ENCODE measurements around the gene ATXN7.

ATXN7 gene

DNA sequence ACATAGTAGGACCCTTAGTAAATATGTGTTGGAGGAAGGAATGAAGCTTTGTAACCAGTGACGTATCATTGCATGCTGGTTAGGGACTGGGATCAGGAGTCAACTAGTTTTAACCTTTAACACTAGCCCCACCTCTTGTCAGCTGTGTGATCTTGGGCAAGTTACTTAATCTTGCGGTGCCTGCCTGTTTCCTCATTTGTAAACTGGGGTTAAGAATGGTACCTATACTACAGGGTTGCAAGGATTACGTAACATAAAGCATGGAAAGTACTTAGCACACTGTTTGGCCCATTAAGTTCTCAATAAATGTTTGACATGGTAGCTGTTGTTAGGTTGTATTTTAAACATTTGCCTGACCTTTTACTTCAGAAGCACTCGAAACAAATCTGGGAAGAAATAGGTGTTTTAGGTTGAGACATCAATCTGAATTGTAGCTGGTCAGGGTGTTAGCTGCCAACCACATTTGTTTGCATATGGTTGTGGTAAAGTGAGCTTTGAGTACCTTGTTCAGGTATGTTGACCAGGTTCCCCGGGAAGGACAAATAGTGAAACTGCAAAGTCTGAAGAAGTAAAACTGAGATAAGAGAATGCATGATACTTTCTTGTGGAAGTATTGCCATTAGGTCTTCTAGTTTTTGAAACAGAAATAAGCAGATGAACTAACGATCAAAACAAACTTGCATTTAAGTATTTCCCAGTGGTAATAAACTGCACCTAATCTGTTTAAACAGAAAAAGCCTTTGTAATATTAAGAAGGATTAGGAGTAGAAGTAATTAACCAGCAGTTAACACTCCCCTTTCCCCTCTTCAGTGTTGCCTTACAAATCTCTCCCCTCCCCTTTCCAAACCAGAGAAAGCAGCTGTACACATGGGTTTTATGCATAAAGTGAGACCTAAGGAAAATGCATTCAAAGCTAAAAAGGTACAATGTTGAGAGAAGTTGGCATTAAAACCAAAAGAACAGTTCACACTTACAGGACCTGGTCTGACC, 74.3 kb downstream of the ATXN7 start:
- DNase-seq: no peak

DNA sequence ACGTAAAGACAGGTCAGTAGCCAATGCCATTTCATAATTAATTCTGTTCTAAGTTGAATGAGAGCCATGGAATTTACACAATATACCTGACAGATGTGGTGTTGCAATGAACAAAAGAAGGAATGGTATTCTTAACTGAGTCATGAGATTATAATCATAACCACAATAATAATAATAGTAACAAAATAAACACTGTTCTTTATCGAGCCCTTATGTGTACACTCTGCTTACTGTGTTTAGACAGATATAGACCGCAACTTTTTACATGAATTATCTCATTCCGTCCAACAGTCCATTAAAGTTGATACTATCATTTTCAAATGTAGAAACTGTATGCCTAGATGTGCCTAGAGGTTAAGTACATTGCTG, 76.7 kb downstream of the ATXN7 start:
- DNase-seq: no peak

DNA sequence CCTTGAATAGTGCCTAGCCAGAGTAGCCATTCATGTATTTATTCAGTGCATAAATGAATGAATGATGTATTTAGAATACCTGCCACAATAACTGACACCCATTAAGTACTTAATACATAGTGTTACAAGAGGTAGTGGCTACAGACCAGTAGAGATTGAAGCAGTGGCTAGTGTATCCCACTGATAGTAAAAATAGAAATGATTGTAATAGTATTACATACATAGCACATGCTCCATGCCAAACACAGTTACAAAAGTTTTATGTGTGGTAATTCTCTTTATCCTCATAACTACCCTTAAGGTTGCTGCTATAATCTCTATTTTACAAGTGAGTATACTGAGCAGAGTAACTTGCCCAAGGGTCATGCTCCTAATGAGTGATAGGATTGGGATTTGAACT, 78.9 kb downstream of the ATXN7 start:
- no peak for DNase-seq

DNA sequence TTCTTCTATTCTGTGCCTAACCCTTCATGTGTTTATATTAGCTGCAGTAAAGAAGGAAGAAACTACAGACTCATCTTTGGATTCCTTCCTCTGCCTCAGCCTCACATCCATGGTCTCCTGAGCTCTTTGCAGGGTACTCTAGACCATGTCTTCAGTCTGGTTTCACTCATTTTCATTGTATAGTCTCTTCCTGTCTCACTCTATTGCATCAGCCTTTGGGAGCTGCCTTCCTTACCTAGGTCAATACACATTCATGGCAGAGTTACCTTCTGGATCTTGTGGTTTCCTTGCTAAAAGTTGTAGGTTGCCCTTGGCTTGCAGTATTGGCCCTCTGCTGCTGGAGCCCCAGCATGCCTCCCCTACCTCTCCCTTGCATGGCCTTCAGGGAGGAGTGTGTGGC, 80.0 kb downstream of the ATXN7 start:
- no peak for DNase-seq

DNA sequence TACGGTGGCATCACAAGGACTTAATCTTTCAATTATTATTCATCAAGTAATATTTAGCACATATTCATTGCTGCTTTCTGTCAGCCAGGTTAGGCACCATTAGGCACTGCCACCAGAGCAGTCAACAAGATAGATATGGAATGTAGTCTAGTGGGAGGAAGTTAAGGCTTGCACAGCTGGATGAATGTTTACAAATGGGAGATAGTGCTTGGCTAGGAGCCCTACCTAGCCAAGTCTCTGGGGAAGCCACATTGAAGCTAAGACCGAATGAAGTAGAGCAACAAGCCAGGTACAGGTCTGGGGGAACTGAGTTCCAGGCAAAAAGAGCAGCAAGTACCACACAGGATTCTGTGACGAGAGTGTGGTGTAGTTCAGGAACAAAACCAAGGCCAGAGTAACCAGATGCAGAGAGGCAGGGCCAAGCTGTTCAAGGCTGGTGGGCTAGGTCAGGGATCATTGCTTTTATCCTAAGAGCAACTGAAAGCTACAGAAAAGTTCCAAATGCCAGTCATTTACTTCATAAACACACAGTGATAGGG, 82.0 kb downstream of the ATXN7 start:
- DNase-seq: no peak

DNA sequence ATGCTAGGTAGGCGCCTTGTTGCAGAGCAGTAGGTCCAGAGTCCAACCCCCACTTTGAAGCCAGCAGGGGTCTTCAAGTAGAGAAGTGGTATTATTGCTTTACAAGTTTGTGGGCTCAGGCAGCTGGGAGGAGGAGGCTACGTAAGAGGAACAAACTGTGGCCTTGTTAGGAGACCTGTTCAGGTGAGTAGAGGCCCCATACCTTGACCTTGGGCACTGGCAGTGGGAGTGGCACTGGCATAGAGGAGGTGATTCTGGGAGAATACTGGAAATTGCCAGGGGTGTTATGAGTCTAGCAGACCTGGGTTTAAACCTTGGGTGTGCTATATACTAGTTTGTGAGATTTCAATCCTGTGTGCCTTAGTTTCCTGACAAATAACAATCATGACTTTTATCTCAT, 83.1 kb downstream of the ATXN7 start:
- DNase-seq: no peak

DNA sequence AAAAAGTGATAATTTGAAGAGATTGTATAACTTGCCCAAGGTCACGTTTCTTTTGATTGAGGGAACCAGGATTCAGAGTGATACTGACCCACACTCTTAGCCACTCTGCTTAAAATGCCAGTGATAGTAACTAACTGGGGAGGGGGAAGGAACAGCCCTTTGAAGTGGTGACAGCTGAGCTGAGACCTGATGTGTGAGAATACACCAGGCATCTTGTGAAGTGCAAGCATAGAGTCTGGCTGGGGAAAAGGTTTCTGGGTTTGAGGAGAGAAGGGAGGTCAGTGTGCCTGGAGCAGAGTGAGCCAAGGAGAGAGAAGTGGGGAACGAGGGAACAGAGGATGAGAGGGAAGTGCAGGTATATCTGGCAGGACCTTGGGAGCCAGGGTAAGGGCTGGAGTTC, 83.9 kb downstream of the ATXN7 start:
- no peak for DNase-seq

DNA sequence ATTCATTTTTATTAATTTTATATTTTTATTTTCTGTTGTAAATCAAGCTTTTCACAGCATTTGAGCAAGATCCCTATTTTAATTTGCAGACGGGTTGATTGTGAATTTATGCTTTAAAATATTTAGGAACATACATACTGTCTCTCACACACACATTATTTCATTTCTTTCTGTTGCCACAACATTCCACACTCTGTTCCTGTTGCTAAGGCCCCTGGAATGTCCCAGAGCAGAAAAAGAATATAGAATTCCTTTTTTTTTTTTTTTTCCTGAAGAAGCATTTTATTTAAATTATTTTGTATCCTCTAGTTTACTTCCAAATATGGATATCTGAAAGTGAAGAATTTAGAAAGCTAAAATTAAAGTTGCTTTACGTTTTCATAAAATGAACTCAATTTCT, 85.3 kb downstream of the ATXN7 start:
- DNase-seq: no peak

DNA sequence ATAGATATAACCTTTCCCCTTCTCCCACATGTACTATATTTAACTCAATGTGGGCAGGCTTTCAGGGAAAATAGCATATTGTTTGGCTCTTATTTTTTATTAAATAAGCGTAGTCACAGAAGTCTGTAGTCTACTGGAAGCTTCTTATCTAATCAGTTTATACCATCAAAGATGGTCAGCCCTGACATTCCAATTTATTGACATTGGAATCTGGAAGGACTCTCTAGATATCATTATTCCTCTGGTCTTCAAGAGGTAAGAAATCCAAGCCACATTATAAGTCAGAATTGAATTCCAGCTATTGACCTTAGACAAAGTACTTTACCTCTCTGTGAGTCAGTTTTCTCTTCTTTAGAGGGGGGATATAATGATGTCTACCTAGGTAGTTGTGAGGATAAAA, 87.0 kb downstream of the ATXN7 start:
- DNase-seq: no peak

DNA sequence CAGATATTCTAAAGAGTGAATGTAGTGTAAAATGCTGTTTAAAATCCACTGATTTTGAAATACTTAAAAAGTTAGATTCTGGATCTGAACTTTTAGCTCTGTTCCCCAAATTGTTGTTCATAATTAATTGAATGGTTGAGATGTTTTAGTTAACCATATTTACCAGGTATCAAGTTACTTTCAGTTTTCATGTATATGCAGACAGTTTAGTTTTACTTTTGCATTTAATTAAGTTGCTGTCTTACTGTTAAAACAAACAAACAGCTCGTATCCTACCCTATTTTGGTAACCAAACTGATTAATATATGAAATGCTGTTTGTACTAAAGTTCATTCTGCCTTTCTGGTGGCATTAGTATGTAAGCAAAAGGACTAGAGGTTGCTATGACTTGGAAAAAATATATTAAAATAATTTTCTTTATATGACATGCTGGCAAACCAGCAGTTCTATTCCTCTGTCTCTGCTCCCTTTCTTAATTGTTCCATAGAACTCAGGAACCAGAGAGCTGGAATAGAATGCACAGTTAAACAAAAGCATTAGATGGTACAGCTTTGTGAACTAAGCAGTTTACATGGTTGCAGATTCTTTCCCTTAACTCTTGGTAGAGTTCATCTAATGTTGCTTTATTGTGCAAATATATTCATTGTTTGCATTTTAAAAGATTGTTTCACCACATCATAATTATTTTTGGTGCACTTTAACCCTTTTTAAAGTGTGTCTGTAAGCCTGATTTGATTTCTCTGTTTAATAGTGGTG, 88.0 kb downstream of the ATXN7 start:
- no peak for DNase-seq

DNA sequence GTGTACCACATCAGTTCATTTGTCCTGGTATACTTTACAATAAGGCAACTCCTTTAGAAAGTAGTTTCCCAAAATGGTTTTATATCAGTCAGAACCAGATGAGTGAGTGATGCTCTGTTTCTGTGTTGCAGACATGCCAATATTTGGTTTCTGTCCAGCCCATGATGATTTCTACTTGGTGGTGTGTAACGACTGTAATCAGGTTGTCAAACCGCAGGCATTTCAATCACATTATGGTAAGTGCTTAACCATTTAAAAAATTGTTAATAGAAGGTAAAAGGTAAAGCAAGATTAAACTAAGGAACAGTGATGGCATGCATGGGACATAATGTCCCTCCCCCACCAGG, 88.6 kb downstream of the ATXN7 start:
- no peak for DNase-seq

DNA sequence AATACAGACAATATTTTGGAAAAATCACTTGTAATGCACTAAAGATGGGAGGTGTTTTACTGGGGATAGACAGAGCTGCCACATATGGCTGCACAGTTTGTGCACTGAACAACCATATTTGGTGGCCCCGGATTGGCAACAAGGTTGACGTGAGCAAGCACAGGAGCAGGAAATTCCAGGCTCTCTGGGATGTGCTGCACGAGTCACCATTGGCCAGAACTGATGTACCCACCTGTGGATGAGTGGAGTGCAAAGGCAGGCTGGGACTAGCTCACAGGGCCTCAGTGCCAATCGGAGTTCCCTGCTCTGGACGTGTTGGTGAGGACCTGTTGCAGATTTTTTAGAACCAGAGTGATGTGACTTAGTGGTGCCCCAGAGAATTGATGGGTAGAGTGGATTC, 90.5 kb downstream of the ATXN7 start:
- no peak for DNase-seq

DNA sequence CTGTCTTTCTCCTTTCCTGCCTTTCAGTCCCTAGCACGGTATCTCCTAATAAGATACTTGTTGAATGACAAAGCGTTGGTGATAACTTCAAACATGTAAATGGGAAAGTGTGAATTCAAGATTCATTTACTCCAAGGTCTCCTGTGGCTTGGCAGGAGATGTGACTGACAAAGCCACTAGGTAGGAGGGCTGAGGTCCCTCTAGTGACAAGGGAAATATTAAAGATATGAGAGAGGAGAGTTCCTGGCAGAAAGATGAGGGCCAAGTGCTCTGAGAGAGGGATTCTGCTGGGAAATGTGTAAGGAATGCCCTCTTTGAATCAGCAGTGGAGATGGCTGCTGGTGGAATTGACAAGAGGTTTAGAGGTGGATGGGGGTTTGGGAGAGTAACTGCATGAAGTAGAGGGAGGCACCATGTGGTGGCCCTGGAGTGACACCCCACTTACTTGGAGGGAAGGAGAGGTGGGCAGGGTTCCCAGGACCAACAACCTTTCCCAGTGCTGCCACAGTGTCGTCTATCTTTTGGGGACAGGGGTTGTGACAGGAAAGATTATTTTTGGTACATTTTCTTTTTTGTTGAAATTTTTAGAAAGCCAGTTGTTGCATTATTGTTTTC, 91.5 kb downstream of the ATXN7 start:
- no peak for DNase-seq

DNA sequence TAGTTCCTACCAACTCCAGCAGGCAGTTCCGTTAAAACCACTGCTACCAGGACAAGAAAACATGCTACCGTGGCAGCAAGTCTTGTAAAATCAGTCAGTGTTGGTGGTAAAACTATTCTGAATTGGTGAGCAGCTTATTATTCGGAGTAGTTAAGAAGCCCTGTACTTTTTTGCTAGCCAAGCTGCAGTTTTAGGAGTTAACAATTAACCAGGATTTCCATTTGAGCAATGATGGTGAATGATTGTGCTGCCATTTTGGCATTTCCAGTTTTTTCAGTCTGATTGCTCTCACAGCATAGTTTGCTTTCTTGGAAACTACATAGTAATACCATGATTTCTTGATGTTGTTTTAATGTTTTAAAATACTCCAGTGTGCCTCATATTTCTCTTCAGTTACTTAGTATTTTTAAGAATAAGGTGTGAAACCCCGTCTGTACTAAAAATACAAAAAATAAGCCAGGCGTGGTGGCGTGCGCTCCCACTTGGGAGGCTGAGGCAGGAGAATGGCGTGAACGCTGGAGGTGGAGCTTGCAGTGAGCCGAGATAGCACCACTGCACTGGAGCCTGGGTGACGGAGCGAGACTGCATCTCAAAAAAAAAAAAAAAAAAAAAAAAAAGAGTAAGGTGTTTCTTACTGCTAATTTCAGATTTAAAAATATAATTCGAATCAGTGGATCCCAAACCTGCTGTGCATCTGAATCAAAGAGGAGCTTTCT, 92.3 kb downstream of the ATXN7 start:
- DNase-seq: no peak

DNA sequence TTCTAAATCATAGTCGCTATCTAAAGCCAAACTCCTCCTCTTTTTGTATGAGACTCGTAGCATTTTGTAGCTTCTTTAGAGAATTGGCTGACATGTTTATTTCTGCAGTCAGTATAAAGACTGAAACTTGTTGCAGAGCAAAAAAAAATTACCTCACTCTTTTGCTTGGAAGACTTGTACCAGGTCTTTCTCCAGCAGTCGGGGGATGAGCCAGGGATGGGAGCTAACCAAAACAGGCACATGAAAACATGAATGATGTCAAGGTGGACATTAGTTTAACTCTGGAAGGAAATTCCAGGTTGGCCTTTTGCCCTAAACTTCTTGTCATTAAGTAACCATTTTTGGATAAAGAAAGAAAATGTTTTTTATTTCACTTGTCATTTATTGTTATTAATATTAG, 95.5 kb downstream of the ATXN7 start:
- no peak for DNase-seq

DNA sequence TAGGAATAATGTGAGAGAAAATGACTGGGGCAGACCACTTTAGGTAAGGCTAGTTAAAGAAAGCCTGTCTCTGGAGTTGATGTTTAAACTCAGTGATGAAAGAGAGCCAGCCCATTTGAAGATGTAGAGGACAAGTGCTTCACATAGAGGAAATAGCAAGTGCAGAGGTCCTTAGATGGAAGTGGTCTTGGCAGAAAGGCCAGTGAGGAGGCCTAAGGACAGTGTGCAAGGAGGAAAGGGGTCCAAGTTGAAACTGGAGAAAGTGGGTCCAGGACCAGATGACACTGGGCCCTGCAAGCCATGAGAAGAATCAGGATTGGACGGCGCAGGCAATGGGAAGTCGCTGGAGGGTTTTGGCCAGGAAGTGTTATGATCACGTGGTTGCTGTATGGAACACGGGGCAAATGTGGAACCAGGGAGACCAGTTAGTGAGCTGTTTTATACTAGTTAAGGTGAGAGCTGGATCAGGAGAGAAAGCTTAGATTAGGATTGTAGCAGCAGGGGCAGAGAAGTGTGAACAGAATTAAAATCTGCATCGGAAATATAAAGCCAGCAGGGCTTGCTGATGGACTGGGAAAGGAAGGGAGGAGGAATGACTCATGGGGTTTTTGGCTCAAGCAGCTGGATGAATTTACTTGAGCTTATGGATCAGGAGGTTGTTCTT, 96.5 kb downstream of the ATXN7 start:
- no peak for DNase-seq

DNA sequence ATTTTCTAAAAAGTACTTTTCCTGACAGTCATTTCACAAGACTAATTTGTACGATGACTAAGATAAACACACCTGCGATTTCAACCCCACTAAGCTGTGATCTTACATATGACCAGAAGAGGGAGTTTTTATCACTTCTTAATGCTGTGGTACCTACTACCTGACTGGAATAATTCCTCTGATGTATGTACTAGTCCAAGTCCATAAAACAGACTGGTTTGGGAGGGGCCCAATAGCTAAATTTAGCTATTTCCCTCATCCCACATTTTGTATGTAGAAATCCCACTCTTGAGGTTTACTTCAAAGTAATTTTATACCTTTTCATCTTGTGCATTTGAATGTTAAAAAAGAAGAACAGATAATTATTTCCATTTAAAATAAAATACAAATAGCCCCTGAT, 98.2 kb downstream of the ATXN7 start:
- DNase-seq: no peak

DNA sequence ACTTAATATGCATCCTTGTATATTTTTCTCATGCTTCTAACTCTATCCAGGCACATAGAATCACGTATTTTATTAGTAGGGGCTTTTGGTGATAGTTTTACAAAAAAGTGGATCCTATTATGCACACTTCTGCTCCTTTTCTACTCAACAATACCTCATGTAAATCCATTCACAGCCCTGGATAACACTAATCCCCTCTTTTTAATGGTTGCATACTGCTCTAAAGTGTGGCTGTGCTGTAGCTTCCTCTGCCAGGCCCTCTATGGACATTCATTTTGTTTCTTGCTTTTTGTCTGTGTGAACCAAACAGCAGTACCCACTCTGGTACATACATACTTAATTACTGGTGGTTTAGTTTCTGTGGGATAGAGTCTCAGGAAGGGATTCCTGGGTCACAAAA, 99.8 kb downstream of the ATXN7 start:
- DNase-seq: no peak

DNA sequence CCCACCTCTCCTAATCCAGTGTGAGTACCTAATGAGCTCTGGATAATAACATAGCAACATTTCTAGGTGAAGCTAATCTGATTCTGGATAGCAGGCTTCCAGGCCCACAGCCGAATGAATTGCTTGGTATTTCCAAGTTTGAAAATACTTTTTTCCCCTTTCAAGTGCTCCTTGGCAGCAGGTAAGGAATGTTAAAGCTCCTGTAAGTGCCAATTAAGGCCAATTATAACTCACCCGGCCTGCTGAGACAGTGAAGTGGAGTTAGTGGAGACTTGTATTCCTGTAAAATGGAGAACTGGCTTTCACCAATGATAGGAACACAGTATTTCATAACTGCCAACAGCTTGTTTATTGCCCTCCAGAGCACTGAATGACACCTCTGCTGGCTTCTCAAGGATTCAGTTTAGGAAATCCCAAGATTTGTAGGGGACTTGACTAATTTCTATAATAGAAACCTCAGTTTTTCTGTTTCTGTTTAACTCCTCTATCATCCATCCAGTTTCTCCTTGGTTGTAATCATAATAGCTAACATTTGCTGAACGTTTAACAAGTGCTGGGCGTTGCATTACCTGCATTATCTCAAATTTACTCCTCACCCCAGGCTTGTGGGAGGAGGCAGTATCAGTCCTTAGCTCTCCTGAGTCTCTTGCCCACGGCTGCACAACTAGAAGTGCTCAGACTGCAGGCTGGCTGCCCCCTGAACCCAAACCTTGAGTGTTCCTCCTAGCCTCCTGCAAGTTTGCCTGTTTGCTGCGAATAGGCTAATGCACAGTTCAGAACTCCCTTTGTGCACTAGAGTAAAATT, 101.2 kb downstream of the ATXN7 start:
- no peak for DNase-seq

DNA sequence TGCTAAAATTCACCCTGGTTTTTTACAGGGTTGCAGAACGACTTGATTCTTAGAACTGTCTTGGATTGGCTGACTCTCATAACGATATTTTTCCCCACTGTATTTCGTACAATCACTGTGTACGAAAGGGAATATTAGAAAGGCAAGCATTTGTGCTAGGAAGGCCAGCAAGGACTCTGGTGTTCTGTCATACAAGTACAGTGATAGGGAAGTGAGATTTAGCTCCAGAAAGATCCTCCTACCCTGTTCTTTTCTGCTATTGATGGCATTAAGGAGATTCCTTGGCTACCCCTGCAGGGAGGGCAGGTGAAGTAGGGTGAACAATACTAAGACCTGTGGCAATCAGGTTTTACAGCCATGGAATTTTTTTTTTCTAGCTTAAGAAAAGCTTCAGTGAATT, 102.3 kb downstream of the ATXN7 start:
- DNase-seq: no peak

DNA sequence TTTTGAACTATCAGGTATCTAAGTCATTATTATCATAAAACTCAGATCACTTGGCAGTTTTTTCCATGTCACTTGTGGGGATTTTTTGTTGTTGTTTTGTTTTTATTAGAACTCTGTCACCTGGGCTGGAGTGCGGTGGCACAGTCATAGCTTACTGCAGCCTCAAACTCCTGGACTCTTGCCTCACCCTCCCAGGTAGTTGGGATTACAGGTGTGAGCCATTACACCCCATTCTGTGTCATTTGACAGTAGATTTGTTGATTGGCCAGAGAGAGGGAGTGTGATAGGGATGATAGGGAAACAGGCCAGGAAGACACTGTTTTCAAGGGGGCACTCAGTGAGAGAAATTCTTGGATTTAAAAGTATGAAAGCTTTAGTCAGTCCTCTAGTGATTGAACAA, 103.2 kb downstream of the ATXN7 start:
- no peak for DNase-seq
